ENCODE results near the gene ZP3.

GRCh38 chr7:76408121-76408560 lies 16.6 kb upstream of the ZP3 start:
- TF ChIP-seq POLR2AphosphoS5 (IDR thresholded peaks at IDR 0.05) (no peak), CTCF (IDR thresholded peaks at IDR 0.05) (no peak), POLR2A (IDR thresholded peaks at IDR 0.05; ENCODE audit: low read depth) (no peak)
